Ovary (tissue), 9 donors: Measurements from ENCODE around the gene USP6. TPM values are rescaled to one million over a fixed set of nuclear protein-coding genes. Genes with fewer than 3 reads are reported as not detected.

ENCODE experiments used
- DNase-seq, 5 donors: peaks; one replicate each; pipeline ENCODE4 v3.0.0-alpha.2; 2019 to 2020
- H3K27ac ChIP-seq, 2 donors: fragments of 200-600 bp; one replicate each; pipeline versions ENCODE4 v1.5.1 to v1.8.0; 2019 to 2022
- H3K27me3 ChIP-seq: fragments of 200-600 bp; one replicate; pipeline ENCODE4 v1.8.0; 2022
- H3K36me3 ChIP-seq: fragments of 200-600 bp; sonication (generic); one replicate; pipeline ENCODE4 v1.5.1; 2019
- H3K4me1 ChIP-seq: one replicate; pipeline ENCODE4 v1.8.1; 2013; ENCODE audit warnings: mild to moderate bottlenecking, moderate library complexity; ENCODE audit not compliant: insufficient read depth
- H3K4me3 ChIP-seq: fragments of 200-600 bp; sonication (generic); one replicate; pipeline ENCODE4 v1.5.1; 2017
- H3K9me3 ChIP-seq, 2 donors: fragments of 200-600 bp in 1 of 2; sonication (generic) in 1 of 2; one replicate each; pipeline versions ENCODE4 v1.5.1 to v1.8.1; 2013 to 2019; ENCODE audit warnings: mild to moderate bottlenecking in 1 of 2, moderate library complexity in 1 of 2
- CTCF ChIP-seq, 3 donors: fragments of 450-650 bp in 2 of 3; fragments of 200-600 bp in 1 of 3; IDR thresholded peaks; one replicate each; pipeline versions ENCODE4 v1.5.1 to v1.8.0; 2016 to 2022; ENCODE audit warnings: antibody characterized with exemption in 3 of 3, mild to moderate bottlenecking in 1 of 3
- EP300 ChIP-seq: sonication (generic); formaldehyde crosslinking; IDR thresholded peaks from one replicate; pipeline ENCODE4 v1.6.1; 2017; ENCODE audit warnings: antibody characterized with exemption
- POLR2A ChIP-seq: fragments of 450-650 bp; IDR thresholded peaks from one replicate; pipeline ENCODE4 v1.6.1; 2017; ENCODE audit warnings: antibody characterized with exemption, mild to moderate bottlenecking, moderate library complexity
- WGBS, 3 donors: extraction: QIAGEN DNeasy Blood & Tissue Kit in 1 of 3; methylation state at CpG; one replicate each; pipeline versions ENCODE4 v1.1.5 to v1.1.7; 2013 to 2017; 5-methylcytosine and 5-hydroxymethylcytosine counted together
- intact Hi-C, 4 donors: fragments of 100-400 bp; cut with DNase I; formaldehyde crosslinking; loops; one replicate each; pipeline versions ENCODE4 v1.11.0 to v1.15.1; 2022 to 2023
- polyA plus RNA-seq, 2 donors: library from polyadenylated mRNA; stranded (reverse); fragments of 200-250 nt in 1 of 2; fragments of 350-450 nt in 1 of 2; fragmentation: Illumina TruSeq in 1 of 2; extraction: RNeasy Lipid Tissue Mini Kit (QIAGEN cat#74804) in 1 of 2; gene quantifications; one replicate each; pipeline ENCODE4 v1.2.3, GENCODE V29; 2013 to 2014
- total RNA-seq, 7 donors: library from RNA; depleted of rRNA in 2 of 7; stranded (reverse); fragments of >200 nt in 2 of 7; fragmentation: NEBNext Ultra II Directional in 3 of 7; extraction: Animal tissue kit (Norgen Biotek cat#: 25700) in 3 of 7; gene quantifications; one replicate each; pipeline versions ENCODE4 v1.1.0 to v1.2.4, GENCODE V29; 2016 to 2023
- donor health status: DM: no; HTN: no; CAD: no; lungs with moderate emphysema.
- donor health status: DM: no; HTN: no; CAD: no.
- donor health status: Bipolar disorder and iron deficiency.
- donor health status: DM: yes; HTN: yes; CAD: no.
- donor health status: DM: no; HTN: no; CAD: no.
- donor health status: DM: yes; HTN: yes; CAD: no.

The USP6 gene
- total and polyA plus RNA-seq, 9 donors = under 0.01 to 2.0 (median 0.68) TPM

DNA sequence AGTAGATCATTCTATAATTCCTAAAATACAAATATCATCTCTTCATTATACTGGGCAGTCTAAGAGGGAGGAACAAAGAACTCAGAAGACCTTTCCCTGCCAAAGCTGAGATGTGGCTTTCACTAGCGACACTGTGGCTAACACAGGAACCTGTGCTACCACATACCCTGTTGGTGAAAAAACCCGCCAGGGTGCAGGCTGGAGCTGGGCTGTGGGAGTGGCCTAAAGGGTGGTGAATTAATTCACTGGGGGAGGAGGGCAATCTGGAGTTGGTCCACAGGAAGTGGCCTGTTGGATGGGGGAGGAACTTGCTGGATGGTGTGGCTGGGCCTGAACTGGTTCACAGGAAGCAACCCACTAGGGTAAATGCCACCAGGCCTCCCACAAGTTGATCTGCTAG lies 68.5 kb downstream of the USP6 start:
- TF ChIP-seq CTCF (IDR thresholded peaks at IDR 0.05) (no peak), EP300 (no peak), POLR2A (no peak)
- Histone ChIP-seq H3K27ac (no peak overlapping the region), H3K36me3 (no peaks in the 10 kb centered on the region), H3K9me3 (peaks cover 22 to 53% of the 10 kb centered on the region in 2 donors), H3K4me1 (no peaks in the 10 kb centered on the region), H3K4me3 (no peak overlapping the region), H3K27me3 (no peaks in the 10 kb centered on the region)
- DNase-seq = no peak
- intact Hi-C loops = no loop called here
- WGBS, 3 donors = 95 to 98% (median 97%) methylated on average over 2 of the region's 2 CpGs

DNA sequence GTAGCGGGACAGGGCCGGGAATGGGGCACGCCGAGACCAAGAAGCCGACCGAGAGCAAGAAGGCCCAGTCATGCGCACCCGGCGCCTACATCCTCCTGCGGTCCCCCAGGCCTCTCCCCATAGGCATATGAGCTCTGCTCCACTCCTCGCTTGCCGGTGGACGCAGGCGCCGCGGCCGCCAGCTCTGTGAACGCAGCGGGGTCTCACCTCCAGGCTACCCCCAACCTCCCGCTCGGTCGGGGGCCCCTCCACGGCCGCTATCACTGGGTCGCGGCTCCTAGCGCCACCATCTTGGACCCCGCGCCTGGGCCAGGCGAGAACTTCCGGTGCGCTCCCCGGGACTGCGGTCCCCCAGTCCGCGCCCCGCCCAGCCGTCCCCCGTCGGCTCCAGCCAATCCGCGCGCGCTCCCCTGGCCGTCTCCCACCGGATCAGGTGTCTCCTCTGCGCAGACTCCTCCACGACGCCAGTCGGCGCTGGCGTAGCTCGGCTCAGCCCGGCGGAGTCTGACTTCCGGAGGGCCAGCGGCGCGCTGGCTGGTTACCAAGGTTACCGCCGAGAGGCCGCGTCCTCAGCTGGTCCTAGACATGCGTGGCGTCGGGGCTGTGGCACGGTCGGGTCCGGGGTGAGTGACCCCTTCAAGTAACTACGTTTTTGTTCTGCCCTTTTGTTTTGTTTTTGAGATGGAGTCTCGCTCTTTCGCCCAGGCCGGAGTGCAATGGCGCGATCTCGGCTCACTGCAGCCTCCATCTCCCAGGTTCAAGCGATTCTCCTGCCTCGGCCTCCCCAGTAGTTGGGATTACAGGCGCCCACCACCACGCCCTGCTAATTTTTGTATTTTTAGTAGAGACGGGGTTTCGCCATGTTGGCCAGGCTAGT lies 75.9 kb downstream of the USP6 start, which contains the start of gene ZNF594:
TSS of gene ZNF594 (minus strand) at position 328 of the 877 bp plus-strand sequence. CDS start 7,612 bp downstream, outside the sequence.
- Histone ChIP-seq H3K27me3 (no peaks in the 10 kb centered on the region), H3K9me3 (peaks cover 0 to 12% of the 10 kb centered on the region in 2 donors), H3K36me3 (no peaks in the 10 kb centered on the region), H3K4me1 (peaks cover 7% of the 10 kb centered on the region), H3K4me3 (peak within 1 kb of the TSS; percentile 99), H3K27ac (peak within 1 kb of the TSS; percentile 46 to 57)
- intact Hi-C loops = no loop called here
- no peak for TF ChIP-seq EP300
- TF ChIP-seq POLR2A = peak; percentile 60
- peak; percentile 71 to 85 (median 78) for TF ChIP-seq CTCF (IDR thresholded peaks at IDR 0.05)
- WGBS, 3 donors = 1 to 2% (median 2%) methylated on average over 44 to 82 of the region's 82 CpGs
- peak; percentile 96 to 98 (median 97) for DNase-seq

- DNase-seq = no peak
- WGBS, 3 donors = 32 to 47% (median 35%) methylated on average over 2 of the region's 2 CpGs
- no peak overlapping the region for H3K4me3 ChIP-seq
- no peak overlapping the region for H3K27ac ChIP-seq
- TF ChIP-seq EP300 (no peak), CTCF (IDR thresholded peaks at IDR 0.05) (no peak), POLR2A (no peak)
- intact Hi-C loops = no loop called here
- no peaks in the 10 kb centered on the region for H3K36me3 ChIP-seq
- H3K4me1 ChIP-seq = peaks cover 9% of the 10 kb centered on the region
- H3K9me3 ChIP-seq = peaks cover 0 to 1% of the 10 kb centered on the region in 2 donors
- H3K27me3 ChIP-seq = no peaks in the 10 kb centered on the region
Measured at GRCh38 chr17:5194346-5194745, 78.5 kb downstream of the USP6 start.

DNA sequence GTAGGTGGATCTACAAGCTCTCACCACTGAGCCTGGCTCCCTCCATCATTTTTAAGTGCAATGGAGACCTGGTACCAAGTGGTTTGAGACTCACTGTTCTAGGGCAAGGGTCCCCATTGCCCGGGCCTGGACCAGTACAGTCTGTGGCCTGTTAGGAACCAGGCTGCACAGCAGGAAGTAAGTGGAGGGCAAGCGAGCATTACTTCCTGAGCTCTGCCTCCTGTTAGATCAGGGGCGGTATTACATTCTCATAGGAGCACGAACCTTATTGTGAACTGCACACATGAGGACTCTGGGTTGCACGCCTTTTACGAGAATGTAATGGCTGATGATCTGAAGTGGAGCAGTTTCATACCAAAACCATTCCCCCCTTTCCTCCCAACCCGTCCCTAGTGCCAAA lies 82.6 kb downstream of the USP6 start:
- Histone ChIP-seq H3K9me3 (no peaks in the 10 kb centered on the region), H3K27ac (no peak overlapping the region), H3K36me3 (no peaks in the 10 kb centered on the region), H3K4me3 (no peak overlapping the region), H3K4me1 (peaks cover 3% of the 10 kb centered on the region), H3K27me3 (no peaks in the 10 kb centered on the region)
- intact Hi-C loops = no loop called here
- WGBS, 3 donors = 95 to 98% (median 95%) methylated on average over 7 of the region's 7 CpGs
- DNase-seq = no peak
- TF ChIP-seq CTCF (IDR thresholded peaks at IDR 0.05) = no peak
- TF ChIP-seq EP300 = no peak
- TF ChIP-seq POLR2A = no peak
